Measurements from ENCODE around the gene AGBL3. TPM values are rescaled to one million over a fixed set of nuclear protein-coding genes. Genes with fewer than 3 reads are reported as not detected.
A peak's percentile ranks its signal among the peaks of the same experiment; 100 is the strongest.

The AGBL3 gene
- total and polyA plus RNA-seq, 9 of the 15 experiments (the other 6 are each of a cell fraction or from before 2014, with no cell fraction given), result 0.54 to 2.9 (median 1.7) TPM

DNA sequence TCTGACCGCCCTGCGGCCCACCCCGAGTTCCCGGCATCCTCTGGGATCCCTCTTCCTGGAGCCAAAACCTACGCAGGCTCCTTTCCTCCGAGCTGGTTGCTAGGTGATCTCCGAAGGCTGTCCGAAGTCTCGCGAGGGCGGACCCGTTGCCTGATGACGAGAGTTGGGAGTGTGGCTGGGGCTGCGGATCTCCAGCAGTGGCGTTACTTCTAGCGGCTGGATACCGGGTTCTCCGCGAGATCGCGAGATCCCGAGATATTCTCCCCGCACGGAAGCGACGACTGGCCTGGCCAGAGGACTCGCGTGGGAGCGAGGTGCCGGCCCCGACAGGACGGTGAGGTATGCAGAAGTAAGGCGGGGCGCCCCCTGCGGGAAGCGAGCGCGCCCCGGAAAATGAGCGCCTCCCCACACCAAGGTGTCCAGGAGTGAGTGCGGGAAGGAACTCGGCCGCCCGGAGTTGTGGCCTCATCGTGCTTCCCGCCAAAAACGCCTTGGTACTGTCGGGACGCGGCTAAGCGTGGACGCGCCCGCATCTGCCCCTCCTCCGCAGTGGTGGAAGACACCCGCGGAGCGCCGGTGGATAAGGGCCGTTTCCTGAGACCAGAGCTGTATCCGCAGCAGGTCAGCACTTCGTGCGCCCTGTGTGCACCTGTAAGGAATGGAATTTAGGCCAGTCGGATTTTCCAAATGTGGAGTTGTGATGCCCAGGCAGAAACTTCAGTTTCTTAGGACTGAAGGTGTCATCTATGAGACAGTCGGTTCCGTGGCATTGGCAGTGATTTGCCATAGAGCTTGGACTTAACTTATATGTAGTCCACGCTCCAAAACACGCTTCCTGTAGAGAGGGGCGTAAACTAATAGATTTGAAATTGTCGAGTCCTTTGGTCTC, at the start of gene AGBL3 (continued):
- TF ChIP-seq RFX1 (IDR thresholded peaks at IDR 0.05) (peak; percentile 96), ZNF133 (CRISPR knock-in tag; IDR thresholded peaks at IDR 0.05) (no peak), SUPT5H (IDR thresholded peaks at IDR 0.05) (peak; percentile 92), KLF1 (tag; IDR thresholded peaks at IDR 0.05) (0 out of 2 replicates have a peak, but pooled peaks have one; percentile 27), ZNF184 (CRISPR knock-in tag; IDR thresholded peaks at IDR 0.05) (no peak), GABPB2 (CRISPR knock-in tag; conservative IDR thresholded peaks at IDR 0.05) (no peak; the same call in 1 of the 2 replicates), MCM2 (IDR thresholded peaks at IDR 0.05; ENCODE audit: low read depth) (no peak), NCOA4 (IDR thresholded peaks at IDR 0.05; ENCODE audit: partially characterized antibody) (no peak), ZNF347 (CRISPR knock-in tag; IDR thresholded peaks at IDR 0.05; ENCODE audit: low read depth) (no peak), PCBP1 (IDR thresholded peaks at IDR 0.05; ENCODE audit: low read depth, low read length, poor library complexity, severe bottlenecking) (no peak), GATA2 (CRISPR knock-in tag; IDR thresholded peaks at IDR 0.05) (no peak), RAD51 (IDR thresholded peaks at IDR 0.05; ENCODE audit: borderline replicate concordance, low read depth) (no peak), ZNF165 (CRISPR knock-in tag; IDR thresholded peaks at IDR 0.05; ENCODE audit: borderline replicate concordance) (no peak), RNF2 (IDR thresholded peaks at IDR 0.05) (peak; percentile 92)
- TF ChIP-seq, protein P1, sequence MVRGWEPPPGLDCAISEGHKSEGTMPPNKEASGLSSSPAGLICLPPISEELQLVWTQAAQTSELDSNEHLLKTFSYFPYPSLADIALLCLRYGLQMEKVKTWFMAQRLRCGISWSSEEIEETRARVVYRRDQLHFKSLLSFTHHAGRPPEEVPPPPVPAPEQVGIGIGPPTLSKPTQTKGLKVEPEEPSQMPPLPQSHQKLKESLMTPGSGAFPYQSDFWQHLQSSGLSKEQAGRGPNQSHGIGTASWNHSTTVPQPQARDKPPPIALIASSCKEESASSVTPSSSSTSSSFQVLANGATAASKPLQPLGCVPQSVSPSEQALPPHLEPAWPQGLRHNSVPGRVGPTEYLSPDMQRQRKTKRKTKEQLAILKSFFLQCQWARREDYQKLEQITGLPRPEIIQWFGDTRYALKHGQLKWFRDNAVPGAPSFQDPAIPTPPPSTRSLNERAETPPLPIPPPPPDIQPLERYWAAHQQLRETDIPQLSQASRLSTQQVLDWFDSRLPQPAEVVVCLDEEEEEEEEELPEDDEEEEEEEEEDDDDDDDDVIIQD (CRISPR knock-in tag; IDR thresholded peaks at IDR 0.05), result no peak
- TF ChIP-seq, protein P2, sequence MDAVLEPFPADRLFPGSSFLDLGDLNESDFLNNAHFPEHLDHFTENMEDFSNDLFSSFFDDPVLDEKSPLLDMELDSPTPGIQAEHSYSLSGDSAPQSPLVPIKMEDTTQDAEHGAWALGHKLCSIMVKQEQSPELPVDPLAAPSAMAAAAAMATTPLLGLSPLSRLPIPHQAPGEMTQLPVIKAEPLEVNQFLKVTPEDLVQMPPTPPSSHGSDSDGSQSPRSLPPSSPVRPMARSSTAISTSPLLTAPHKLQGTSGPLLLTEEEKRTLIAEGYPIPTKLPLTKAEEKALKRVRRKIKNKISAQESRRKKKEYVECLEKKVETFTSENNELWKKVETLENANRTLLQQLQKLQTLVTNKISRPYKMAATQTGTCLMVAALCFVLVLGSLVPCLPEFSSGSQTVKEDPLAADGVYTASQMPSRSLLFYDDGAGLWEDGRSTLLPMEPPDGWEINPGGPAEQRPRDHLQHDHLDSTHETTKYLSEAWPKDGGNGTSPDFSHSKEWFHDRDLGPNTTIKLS (IDR thresholded peaks at IDR 0.05; ENCODE audit: borderline replicate concordance, low read depth), result peak; percentile 94
- TF ChIP-seq, protein P3, sequence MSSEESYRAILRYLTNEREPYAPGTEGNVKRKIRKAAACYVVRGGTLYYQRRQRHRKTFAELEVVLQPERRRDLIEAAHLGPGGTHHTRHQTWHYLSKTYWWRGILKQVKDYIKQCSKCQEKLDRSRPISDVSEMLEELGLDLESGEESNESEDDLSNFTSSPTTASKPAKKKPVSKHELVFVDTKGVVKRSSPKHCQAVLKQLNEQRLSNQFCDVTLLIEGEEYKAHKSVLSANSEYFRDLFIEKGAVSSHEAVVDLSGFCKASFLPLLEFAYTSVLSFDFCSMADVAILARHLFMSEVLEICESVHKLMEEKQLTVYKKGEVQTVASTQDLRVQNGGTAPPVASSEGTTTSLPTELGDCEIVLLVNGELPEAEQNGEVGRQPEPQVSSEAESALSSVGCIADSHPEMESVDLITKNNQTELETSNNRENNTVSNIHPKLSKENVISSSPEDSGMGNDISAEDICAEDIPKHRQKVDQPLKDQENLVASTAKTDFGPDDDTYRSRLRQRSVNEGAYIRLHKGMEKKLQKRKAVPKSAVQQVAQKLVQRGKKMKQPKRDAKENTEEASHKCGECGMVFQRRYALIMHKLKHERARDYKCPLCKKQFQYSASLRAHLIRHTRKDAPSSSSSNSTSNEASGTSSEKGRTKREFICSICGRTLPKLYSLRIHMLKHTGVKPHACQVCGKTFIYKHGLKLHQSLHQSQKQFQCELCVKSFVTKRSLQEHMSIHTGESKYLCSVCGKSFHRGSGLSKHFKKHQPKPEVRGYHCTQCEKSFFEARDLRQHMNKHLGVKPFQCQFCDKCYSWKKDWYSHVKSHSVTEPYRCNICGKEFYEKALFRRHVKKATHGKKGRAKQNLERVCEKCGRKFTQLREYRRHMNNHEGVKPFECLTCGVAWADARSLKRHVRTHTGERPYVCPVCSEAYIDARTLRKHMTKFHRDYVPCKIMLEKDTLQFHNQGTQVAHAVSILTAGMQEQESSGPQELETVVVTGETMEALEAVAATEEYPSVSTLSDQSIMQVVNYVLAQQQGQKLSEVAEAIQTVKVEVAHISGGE (CRISPR knock-in tag; IDR thresholded peaks at IDR 0.05), result peak in 1 of 3 experiments; percentile 72; a peak in 1 of 6 replicates
